Measurements from ENCODE around the gene SF3B4. TPM values are rescaled to one million over a fixed set of nuclear protein-coding genes. Genes with fewer than 3 reads are reported as not detected.
"Not testable (repeated sequence)": the region's sequence is repeated elsewhere in the genome, so short reads cannot be mapped to it uniquely, and the experiment has no call there.

Gene SF3B4
- total and polyA plus RNA-seq, 2 of the 8 experiments (the other 6 are each of a cell fraction or from before 2014, with no cell fraction given): 81.1 to 122 TPM

DNA sequence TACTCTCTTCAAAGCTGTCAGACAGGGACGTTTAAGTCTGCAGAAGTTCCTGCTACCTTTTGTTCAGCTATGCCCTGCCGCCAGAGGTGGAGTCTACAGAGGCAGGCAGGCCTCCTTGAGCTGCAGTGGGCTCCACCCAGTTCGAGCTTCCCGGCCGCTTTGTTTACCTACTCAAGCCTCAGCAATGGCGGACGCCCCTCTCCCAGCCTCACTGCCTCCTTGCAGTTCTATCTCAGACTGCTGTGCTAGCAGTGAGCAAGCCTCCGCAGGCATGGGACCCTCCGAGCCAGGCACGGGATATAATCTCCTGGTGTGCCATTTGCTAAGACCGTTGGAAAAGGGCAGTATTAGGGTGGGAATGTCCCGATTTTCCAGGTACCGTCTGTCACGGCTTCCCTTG lies 29.9 kb upstream of the SF3B4 start:
- POLR2A ChIA-PET (ENCODE audit: partially characterized antibody); H2BK120ac ChIP-seq (replicated peaks; ENCODE audit: low read depth, low read length); FAIRE-seq; H4K5ac ChIP-seq (ENCODE audit: insufficient read length, low read depth, low read length); H3K27ac ChIP-seq (ENCODE audit: low read depth, low read length); H2BK12ac ChIP-seq (ENCODE audit: low read depth, low read length); H4K8ac ChIP-seq (ENCODE audit: extremely low read depth, insufficient read depth, low read length); H2BK5ac ChIP-seq (ENCODE audit: low read depth, low read length); H3K18ac ChIP-seq (ENCODE audit: extremely low read depth, low read length); H3K23ac ChIP-seq (ENCODE audit: insufficient read length); H3K9ac ChIP-seq (replicated peaks in 1 of 4; ENCODE audit: extremely low read depth in 1 of 4, low read depth in 3 of 4, low read length in 3 of 4); H3K23me2 ChIP-seq (ENCODE audit: low read depth, low read length); H3K4me3 ChIP-seq (ENCODE audit: extremely low read depth in 1 of 4, insufficient read depth in 2 of 4, low read depth in 3 of 4, low read length in 4 of 4); H3K79me2 ChIP-seq (ENCODE audit: control insufficient read depth in 1 of 2, insufficient read depth in 2 of 2, low read length in 2 of 2); H4K91ac ChIP-seq (replicated peaks; ENCODE audit: insufficient read length, low read length); H4K20me1 ChIP-seq (replicated peaks in 1 of 2; ENCODE audit: control insufficient read depth in 1 of 2, insufficient read depth in 2 of 2, low read length in 2 of 2); H3K4me2 ChIP-seq (ENCODE audit: insufficient read depth in 1 of 2, low read depth in 2 of 2, low read length in 2 of 2); H3K79me1 ChIP-seq (ENCODE audit: low read depth, low read length); H3K56ac ChIP-seq (replicated peaks; ENCODE audit: insufficient read length, low read depth, low read length); H2AFZ ChIP-seq (ENCODE audit: low read length); H3K27me3 ChIP-seq (replicated peaks in 1 of 4; ENCODE audit: control insufficient read depth in 3 of 4, extremely low read depth in 1 of 4, insufficient read depth in 3 of 4, low read length in 3 of 4); H2BK20ac ChIP-seq (ENCODE audit: low read length); H2AK5ac ChIP-seq (ENCODE audit: low read depth, low read length); H2BK15ac ChIP-seq (ENCODE audit: low read length); DNase-seq (ENCODE audit: low read depth in 1 of 2, low spot score in 2 of 2); H3K4ac ChIP-seq (replicated peaks; ENCODE audit: insufficient read length, low read depth, low read length); H3K14ac ChIP-seq (ENCODE audit: insufficient read length); H3K4me1 ChIP-seq (replicated peaks in 1 of 4; ENCODE audit: control insufficient read depth in 3 of 4, insufficient read depth in 4 of 4, low read length in 3 of 4): not testable (repeated sequence)
- Histone ChIP-seq H3K9me3 (ENCODE audit: insufficient read depth in 2 of 2, low read depth in 1 of 2, low read length in 1 of 2) (peaks cover 17 to 24% of the 10 kb centered on the region in 2 experiments), H3K36me3 (ENCODE audit: control insufficient read depth in 2 of 4, insufficient read depth in 4 of 4, low read length in 3 of 4) (peaks cover 6 to 38% (median 21%) of the 10 kb centered on the region in 4 experiments; a peak in 7 of 8 replicates)
- 86% methylated on average over 13 of the region's 14 CpGs; no CpG with 5 or more reads in 1 of the 2 experiments for WGBS, 2 experiments (ENCODE audit: extremely low coverage in 1 of 2, insufficient coverage in 1 of 2, insufficient read length in 1 of 2, insufficient replicate concordance in 2 of 2, low coverage in 1 of 2, low lambda C conversion rate in 2 of 2, missing lambda C conversion rate in 1 of 2)
- CTCF ChIA-PET (ENCODE audit: partially characterized antibody): interaction anchor here (2.1 kb wide), 1 partner anchor 11 kb away, joined by 7 read pairs; no protein-coding TSS in a partner anchor

Measured in H1 (cell line).